T-helper 1 cell treated with Interleukin-12 subunit alpha and Interleukin-12 subunit beta and Interleukin-4 antibody, amounts not matched to agents 30 μg/mL and 1 μg/mL, for 36 hours (primary cell): ENCODE results near the gene MCCC2.
"Not testable (repeated sequence)": the region's sequence is repeated elsewhere in the genome, so short reads cannot be mapped to it uniquely, and the experiment has no call there.

ENCODE experiments used
- H3K27ac Mint-ChIP-seq: one replicate; pipeline ENCODE4 v1.8.0; 2021; ENCODE audit warnings: mild to moderate bottlenecking, mixed read lengths
- H3K27me3 Mint-ChIP-seq: one replicate; pipeline ENCODE4 v1.8.0; 2021; ENCODE audit warnings: low read depth, mixed read lengths
- H3K36me3 Mint-ChIP-seq: one replicate; pipeline ENCODE4 v1.8.0; 2021; ENCODE audit warnings: low read depth, mixed read lengths
- H3K4me1 Mint-ChIP-seq: one replicate; pipeline ENCODE4 v1.8.0; 2021; ENCODE audit warnings: low read depth, mixed read lengths
- H3K4me3 Mint-ChIP-seq: one replicate; pipeline ENCODE4 v1.8.0; 2021; ENCODE audit warnings: mild to moderate bottlenecking, moderate library complexity, mixed read lengths
- H3K9me3 Mint-ChIP-seq: one replicate; pipeline ENCODE4 v1.8.0; 2021; ENCODE audit warnings: mixed read lengths

Gene MCCC2

GRCh38 chr5:71586052-71586940, 844 bp upstream of the MCCC2 start:
- H3K4me3 Mint-ChIP-seq = peak overlapping the region; percentile 95

GRCh38 chr5:71587766-71588532, 809 bp downstream of the MCCC2 start:
- Mint-ChIP-seq H3K9me3 (no peaks in the 10 kb centered on the region), H3K36me3 (peaks cover 16% of the 10 kb centered on the region), H3K27me3 (no peaks in the 10 kb centered on the region), H3K27ac (peak overlapping the region; percentile 97), H3K4me3 (peak overlapping the region; percentile 95), H3K4me1 (peaks cover 34% of the 10 kb centered on the region)

More at GRCh38 chr5:71586052-71586940, 844 bp upstream of the MCCC2 start:
- H3K36me3 Mint-ChIP-seq = peaks cover 13% of the 10 kb centered on the region
- H3K27ac Mint-ChIP-seq = peak overlapping the region; percentile 97
- H3K27me3 Mint-ChIP-seq = no peaks in the 10 kb centered on the region
- no peaks in the 10 kb centered on the region for H3K9me3 Mint-ChIP-seq
- H3K4me1 Mint-ChIP-seq = peaks cover 31% of the 10 kb centered on the region

- H3K4me1 Mint-ChIP-seq = peaks cover 34% of the 10 kb centered on the region
- H3K9me3 Mint-ChIP-seq = no peaks in the 10 kb centered on the region
- no peaks in the 10 kb centered on the region for H3K27me3 Mint-ChIP-seq
- H3K27ac Mint-ChIP-seq = peak overlapping the region; percentile 6
- peak overlapping the region; percentile 95 for H3K4me3 Mint-ChIP-seq
- H3K36me3 Mint-ChIP-seq = peaks cover 16% of the 10 kb centered on the region
Observed at GRCh38 chr5:71588533-71588885, 1.4 kb downstream of the MCCC2 start.

- Mint-ChIP-seq H3K4me1 (peaks cover 34% of the 10 kb centered on the region), H3K27me3 (no peaks in the 10 kb centered on the region), H3K27ac (no peak overlapping the region), H3K9me3 (no peaks in the 10 kb centered on the region), H3K4me3 (peak overlapping the region; percentile 15), H3K36me3 (peaks cover 17% of the 10 kb centered on the region)
Observed at GRCh38 chr5:71589903-71590302, 2.8 kb downstream of the MCCC2 start.

- H3K27ac Mint-ChIP-seq = no peak overlapping the region
Observed at GRCh38 chr5:71591100-71591499, 4.0 kb downstream of the MCCC2 start.

GRCh38 chr5:71596169-71596568, 9.0 kb downstream of the MCCC2 start:
- peaks cover 21% of the 10 kb centered on the region for H3K4me1 Mint-ChIP-seq
- no peaks in the 10 kb centered on the region for H3K9me3 Mint-ChIP-seq
- no peak overlapping the region for H3K27ac Mint-ChIP-seq
- no peaks in the 10 kb centered on the region for H3K27me3 Mint-ChIP-seq
- H3K36me3 Mint-ChIP-seq = peaks cover 33% of the 10 kb centered on the region
- no peak overlapping the region for H3K4me3 Mint-ChIP-seq

More at GRCh38 chr5:71591100-71591499, 4.0 kb downstream of the MCCC2 start:
- Mint-ChIP-seq H3K4me3 (no peak overlapping the region), H3K4me1 (peaks cover 38% of the 10 kb centered on the region), H3K9me3 (no peaks in the 10 kb centered on the region), H3K27me3 (no peaks in the 10 kb centered on the region), H3K36me3 (peaks cover 23% of the 10 kb centered on the region)

- Mint-ChIP-seq H3K4me1 (peaks cover 28% of the 10 kb centered on the region), H3K36me3 (peaks cover 33% of the 10 kb centered on the region), H3K27ac (no peak overlapping the region), H3K27me3 (no peaks in the 10 kb centered on the region), H3K9me3 (no peaks in the 10 kb centered on the region), H3K4me3 (no peak overlapping the region)
Observed at GRCh38 chr5:71597001-71597400, 9.9 kb downstream of the MCCC2 start.

GRCh38 chr5:71600783-71601182, 13.6 kb downstream of the MCCC2 start:
- H3K9me3 Mint-ChIP-seq = no peaks in the 10 kb centered on the region
- peaks cover 44% of the 10 kb centered on the region for H3K36me3 Mint-ChIP-seq
- H3K27ac Mint-ChIP-seq = peak overlapping the region; percentile 81
- no peak overlapping the region for H3K4me3 Mint-ChIP-seq
- peaks cover 27% of the 10 kb centered on the region for H3K4me1 Mint-ChIP-seq
- no peaks in the 10 kb centered on the region for H3K27me3 Mint-ChIP-seq

- H3K4me3 Mint-ChIP-seq = peak overlapping the region; percentile 21
- no peaks in the 10 kb centered on the region for H3K27me3 Mint-ChIP-seq
- H3K4me1 Mint-ChIP-seq = peaks cover 22% of the 10 kb centered on the region
- H3K9me3 Mint-ChIP-seq = no peaks in the 10 kb centered on the region
- H3K36me3 Mint-ChIP-seq = peaks cover 39% of the 10 kb centered on the region
- H3K27ac Mint-ChIP-seq = peak overlapping the region; percentile 81
Observed at GRCh38 chr5:71601222-71602026, 14.3 kb downstream of the MCCC2 start.

GRCh38 chr5:71609916-71610315, 22.8 kb downstream of the MCCC2 start:
- H3K27ac Mint-ChIP-seq, H3K4me3 Mint-ChIP-seq, H3K9me3 Mint-ChIP-seq, H3K4me1 Mint-ChIP-seq, H3K27me3 Mint-ChIP-seq: not testable (repeated sequence)
- peaks cover 21% of the 10 kb centered on the region for H3K36me3 Mint-ChIP-seq

GRCh38 chr5:71615809-71616208, 28.7 kb downstream of the MCCC2 start:
- Mint-ChIP-seq H3K4me1 (peaks cover 8% of the 10 kb centered on the region), H3K4me3 (no peak overlapping the region), H3K36me3 (peaks cover 30% of the 10 kb centered on the region), H3K27ac (no peak overlapping the region), H3K27me3 (no peaks in the 10 kb centered on the region), H3K9me3 (no peaks in the 10 kb centered on the region)

- Mint-ChIP-seq H3K4me1 (peaks cover 19% of the 10 kb centered on the region), H3K4me3 (no peak overlapping the region), H3K27ac (no peak overlapping the region), H3K27me3 (no peaks in the 10 kb centered on the region), H3K36me3 (peaks cover 37% of the 10 kb centered on the region), H3K9me3 (no peaks in the 10 kb centered on the region)
Observed at GRCh38 chr5:71620630-71621029, 33.5 kb downstream of the MCCC2 start.

- Mint-ChIP-seq H3K4me3 (no peak overlapping the region), H3K4me1 (peaks cover 19% of the 10 kb centered on the region), H3K9me3 (no peaks in the 10 kb centered on the region), H3K27me3 (no peaks in the 10 kb centered on the region), H3K27ac (no peak overlapping the region), H3K36me3 (peaks cover 37% of the 10 kb centered on the region)
Observed at GRCh38 chr5:71621268-71621667, 34.1 kb downstream of the MCCC2 start.

GRCh38 chr5:71621741-71622140, 34.6 kb downstream of the MCCC2 start:
- Mint-ChIP-seq H3K27ac (no peak overlapping the region), H3K36me3 (peaks cover 35% of the 10 kb centered on the region), H3K27me3 (no peaks in the 10 kb centered on the region), H3K4me1 (peaks cover 19% of the 10 kb centered on the region), H3K4me3 (no peak overlapping the region), H3K9me3 (no peaks in the 10 kb centered on the region)
